Erythroblast (primary cell): ENCODE data around the gene EEF1G.
A peak's percentile ranks its signal among the peaks of the same experiment; 100 is the strongest.
"Not testable (repeated sequence)": the region's sequence is repeated elsewhere in the genome, so short reads cannot be mapped to it uniquely, and the experiment has no call there.

ENCODE experiments used
- DNase-seq, 2 experiments: peaks; one replicate each; lab custom pipeline; 2025; lab: John Stamatoyannopoulos, UW
- GATA1 ChIP-seq: IDR thresholded peaks from 2 replicates; pipeline ENCODE4 v1.6.1; 2011; ENCODE audit warnings: low read depth, mild to moderate bottlenecking, control low read depth, low read length, moderate library complexity
- POLR2A ChIP-seq: IDR thresholded peaks from 2 replicates; pipeline ENCODE4 v1.6.1; 2011; ENCODE audit warnings: mild to moderate bottlenecking, low read length

The EEF1G gene

GRCh38 chr11:62559204-62559603, 14.5 kb downstream of the EEF1G start:
- TF ChIP-seq GATA1 (no peak), POLR2A (no peak)
- DNase-seq, result no peak

DNA sequence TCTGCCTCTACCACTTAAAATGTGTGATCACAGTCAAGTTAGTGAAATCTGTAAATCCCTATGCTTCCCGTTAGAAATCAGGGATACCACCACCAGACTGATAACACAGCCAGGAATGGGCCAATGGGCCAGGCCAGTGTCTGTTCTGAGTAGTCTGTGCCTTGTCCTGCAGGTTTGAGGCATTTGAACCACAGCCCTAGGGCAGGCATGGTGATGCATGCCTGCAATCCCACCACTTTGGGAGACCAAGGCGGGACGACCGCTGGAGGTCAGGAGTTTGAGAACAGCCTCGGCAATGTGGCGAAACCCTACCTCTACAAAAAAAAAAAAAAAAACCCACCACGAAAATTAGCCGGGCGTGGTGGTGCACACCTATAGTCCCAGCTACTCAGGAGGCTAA, 15.0 kb downstream of the EEF1G start:
- DNase-seq, result no peak
- no peak for TF ChIP-seq POLR2A
- no peak for TF ChIP-seq GATA1

DNA sequence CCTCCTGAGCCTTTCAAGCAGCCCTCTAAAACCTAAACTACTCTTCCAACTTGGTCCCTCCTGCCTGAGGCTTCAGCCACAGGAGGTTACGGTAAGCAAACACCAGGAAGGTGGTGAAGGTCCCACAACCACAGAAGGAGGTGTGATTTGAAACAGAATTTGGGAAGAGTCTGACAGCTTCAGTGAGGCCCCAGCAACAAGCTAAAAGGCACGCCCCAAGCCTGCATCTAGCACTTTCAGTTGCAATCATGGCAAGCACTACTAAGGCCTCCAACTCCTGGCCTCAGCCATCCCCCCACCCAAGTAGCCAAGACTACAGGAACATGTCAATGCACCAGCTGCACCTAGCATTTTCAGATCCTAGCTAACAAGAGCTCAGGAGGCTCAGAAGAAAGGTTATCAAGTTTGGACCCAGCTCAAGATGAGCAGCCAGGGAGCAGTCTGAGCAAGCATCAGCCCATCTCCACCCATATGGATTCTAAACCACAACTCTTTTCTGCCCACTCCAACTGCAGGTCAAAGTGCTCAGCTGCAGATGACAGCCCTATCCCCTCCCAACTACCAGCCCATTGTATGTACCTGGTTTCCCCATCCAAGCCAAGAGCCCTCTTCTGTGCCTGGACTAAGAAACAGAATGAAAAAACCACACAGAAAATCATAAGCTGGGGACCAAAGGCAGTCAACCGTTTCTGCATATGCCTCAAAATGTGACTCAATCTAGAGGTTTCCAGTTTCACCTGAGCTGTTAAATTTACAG, 16.6 kb downstream of the EEF1G start:
- TF ChIP-seq POLR2A, result no peak
- peak in 1 of 2 experiments; percentile 60 for DNase-seq

- TF ChIP-seq POLR2A, result peak; percentile 24
- TF ChIP-seq GATA1, result no peak
- DNase-seq, result peak; percentile 57 to 74
Measured at GRCh38 chr11:62556108-62556874, 17.4 kb downstream of the EEF1G start.

- DNase-seq, result peak; percentile 48 to 54
- TF ChIP-seq GATA1 (no peak), POLR2A (peak; percentile 3)
Measured at GRCh38 chr11:62555464-62556107, 18.1 kb downstream of the EEF1G start.

GRCh38 chr11:62554387-62555167, 19.1 kb downstream of the EEF1G start:
- DNase-seq, result no peak

DNA sequence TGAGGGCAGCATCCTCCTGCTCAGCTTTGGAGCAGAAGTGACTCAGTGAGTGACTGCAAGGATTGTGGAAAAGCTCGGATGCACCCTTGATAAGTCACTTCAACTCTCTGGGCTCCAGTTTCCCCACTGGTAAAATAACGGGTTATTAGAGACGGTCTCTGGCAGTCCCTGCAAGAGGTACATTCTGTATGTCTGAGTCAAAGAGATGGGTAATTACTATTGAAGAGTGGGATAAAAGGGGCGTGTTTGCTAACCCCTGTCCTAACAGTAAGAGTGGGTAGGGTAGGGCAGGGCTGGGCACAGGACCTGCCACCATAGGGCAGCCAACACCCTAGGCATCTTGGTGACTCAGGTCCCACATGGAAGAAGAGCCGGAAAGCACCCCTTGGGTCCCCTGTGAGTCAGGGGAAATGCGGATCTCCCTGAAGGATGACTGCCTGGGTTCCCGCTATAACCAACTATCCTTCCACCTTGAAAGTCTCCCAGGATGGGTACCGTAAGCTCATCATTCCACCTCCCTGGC, 19.8 kb downstream of the EEF1G start:
- TF ChIP-seq POLR2A (no peak), GATA1 (no peak)
- DNase-seq, result no peak

More at GRCh38 chr11:62554387-62555167, 19.1 kb downstream of the EEF1G start:
- TF ChIP-seq GATA1, result no peak
- no peak for TF ChIP-seq POLR2A

DNA sequence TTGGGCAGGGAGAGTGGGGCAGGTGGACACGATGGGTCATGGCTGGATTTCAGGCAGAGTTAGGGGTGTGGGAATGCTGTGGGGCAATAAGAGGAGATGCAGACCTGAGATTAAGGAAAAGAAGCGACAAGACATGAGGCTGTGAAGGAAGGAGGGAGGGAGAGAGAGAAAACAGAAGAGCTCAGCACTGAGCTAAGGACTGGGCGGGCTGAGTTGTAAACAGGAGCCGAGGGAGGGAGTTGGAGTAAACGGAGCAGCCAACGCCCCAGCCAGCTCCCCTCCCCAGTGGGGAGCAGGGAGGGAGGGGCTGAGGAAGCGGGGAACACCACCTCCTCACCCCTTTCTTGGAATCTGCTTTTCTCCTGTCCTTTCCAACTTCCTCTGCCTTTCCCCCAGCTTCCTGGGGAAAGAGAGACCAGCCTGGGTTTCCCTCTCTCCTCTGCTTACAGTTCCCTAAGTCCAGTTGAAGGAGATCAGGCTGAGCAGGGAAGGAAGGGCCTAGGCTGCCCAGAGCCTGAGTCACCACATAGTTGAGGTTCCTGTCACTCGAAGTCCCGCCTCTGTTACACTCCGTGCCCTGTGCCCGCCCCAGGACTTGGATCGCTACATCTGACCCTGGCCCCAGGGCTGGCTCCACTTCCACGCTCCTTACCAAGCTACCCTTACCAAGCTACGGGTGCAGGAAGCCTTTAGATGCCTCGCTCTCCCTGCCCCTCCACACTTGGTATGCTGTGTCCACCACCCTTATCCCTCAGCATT, 20.4 kb downstream of the EEF1G start:
- DNase-seq, result peak; percentile 81 to 87
- TF ChIP-seq POLR2A (peak; percentile 56), GATA1 (no peak)

DNA sequence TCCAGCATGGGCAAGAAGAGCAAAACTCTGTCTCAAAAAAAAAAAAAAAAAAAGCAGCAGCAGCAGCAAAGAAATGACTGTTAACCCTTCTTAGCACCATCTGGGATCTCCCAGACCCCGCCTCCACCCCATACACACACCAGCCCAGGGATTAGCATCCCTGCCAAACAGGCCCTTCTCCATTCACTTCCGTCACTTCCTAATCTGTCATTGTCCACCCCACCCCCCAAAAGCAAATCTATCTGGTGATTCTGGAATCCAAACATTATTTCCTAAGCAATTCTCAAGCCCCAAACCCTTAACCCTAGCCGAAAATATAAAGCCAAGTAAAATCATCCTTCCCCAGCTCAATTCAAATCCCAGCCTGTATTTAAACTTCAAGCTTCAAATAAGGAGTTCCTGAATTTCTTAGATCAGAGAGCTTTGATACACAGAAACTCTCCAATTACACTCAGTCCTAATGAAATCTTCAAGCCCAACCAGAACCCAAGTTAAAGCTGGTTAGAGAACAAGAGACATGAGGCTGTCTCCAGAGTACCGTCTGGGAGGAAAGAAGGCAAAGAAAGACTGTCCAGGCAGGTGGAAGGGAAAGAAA, 21.1 kb downstream of the EEF1G start:
- DNase-seq, result no peak
- TF ChIP-seq POLR2A (no peak), GATA1 (no peak)

GRCh38 chr11:62550478-62550877, 23.2 kb downstream of the EEF1G start:
- not testable (repeated sequence) for DNase-seq

GRCh38 chr11:62548545-62549335, 25.0 kb downstream of the EEF1G start:
- DNase-seq, result no peak
- TF ChIP-seq POLR2A (no peak), GATA1 (no peak)

- TF ChIP-seq POLR2A (no peak), GATA1 (no peak)
- DNase-seq, result no peak
Measured at GRCh38 chr11:62547691-62548281, 25.9 kb downstream of the EEF1G start.
